ENCODE measurements around the gene C19orf67. TPM values are rescaled to one million over a fixed set of nuclear protein-coding genes. Genes with fewer than 3 reads are reported as not detected.

C19orf67 gene
- total and polyA plus RNA-seq, 8 donors, result 0.16 to 0.21 (median 0.19) TPM; not detected in 5

GRCh38 chr19:14116918-14117578 lies 31.5 kb upstream of the C19orf67 start:
- intact Hi-C loops (cut with DNase I), result no loop called here
- no peak for TF ChIP-seq CTCF (IDR thresholded peaks at IDR 0.05)
- H3K36me3 ChIP-seq, result no peaks in the 10 kb centered on the region
- no peaks in the 10 kb centered on the region for H3K9me3 ChIP-seq
- H3K27ac ChIP-seq, result peak overlapping the region in 1 of 2 donors; percentile 88
- ATAC-seq (no peak), DNase-seq (peak in 2 of 4 donors; percentile 56 to 86)
- peak overlapping the region; percentile 74 to 87 for H3K4me3 ChIP-seq
- peaks cover 37 to 72% of the 10 kb centered on the region in 2 donors for H3K4me1 ChIP-seq
- no peaks in the 10 kb centered on the region for H3K27me3 ChIP-seq

- Histone ChIP-seq H3K4me3 (peak overlapping the region; percentile 74 to 87), H3K4me1 (peaks cover 37 to 75% of the 10 kb centered on the region in 2 donors), H3K27ac (peak overlapping the region in 1 of 2 donors; percentile 88), H3K27me3 (no peaks in the 10 kb centered on the region), H3K9me3 (no peaks in the 10 kb centered on the region), H3K36me3 (peaks cover 0 to under 1% of the 10 kb centered on the region in 2 donors)
- DNase-seq (no peak), ATAC-seq (no peak)
- intact Hi-C loops (cut with DNase I), result no loop called here
- no peak for TF ChIP-seq CTCF (IDR thresholded peaks at IDR 0.05)
Observed at GRCh38 chr19:14116525-14116917, 30.9 kb upstream of the C19orf67 start.

GRCh38 chr19:14115756-14116155 lies 30.2 kb upstream of the C19orf67 start:
- peak overlapping the region in 1 of 2 donors; percentile 88 for H3K27ac ChIP-seq

GRCh38 chr19:14114854-14115253 lies 29.3 kb upstream of the C19orf67 start:
- TF ChIP-seq CTCF (IDR thresholded peaks at IDR 0.05), result peak; percentile 27 to 75
- Histone ChIP-seq H3K27me3 (no peaks in the 10 kb centered on the region), H3K4me1 (peaks cover 37 to 69% of the 10 kb centered on the region in 2 donors), H3K36me3 (peaks cover 0 to 3% of the 10 kb centered on the region in 2 donors), H3K4me3 (peak overlapping the region in 1 of 2 donors; percentile 87), H3K27ac (peak overlapping the region; percentile 17 to 88), H3K9me3 (no peaks in the 10 kb centered on the region)
- intact Hi-C loops (cut with DNase I), result no loop called here
- ATAC-seq (no peak), DNase-seq (peak in 2 of 4 donors; percentile 56 to 88)

More at GRCh38 chr19:14115756-14116155, 30.2 kb upstream of the C19orf67 start:
- no peak for DNase-seq
- no peak for ATAC-seq
- TF ChIP-seq CTCF (IDR thresholded peaks at IDR 0.05), result no peak
- intact Hi-C loops (cut with DNase I), result no loop called here
- Histone ChIP-seq H3K27me3 (no peaks in the 10 kb centered on the region), H3K9me3 (no peaks in the 10 kb centered on the region), H3K4me1 (peaks cover 37 to 75% of the 10 kb centered on the region in 2 donors), H3K36me3 (peaks cover 0 to 3% of the 10 kb centered on the region in 2 donors), H3K4me3 (peak overlapping the region in 1 of 2 donors; percentile 87)

GRCh38 chr19:14114439-14114838 lies 28.9 kb upstream of the C19orf67 start:
- no peak for TF ChIP-seq CTCF (IDR thresholded peaks at IDR 0.05)
- DNase-seq (no peak), ATAC-seq (no peak)
- Histone ChIP-seq H3K4me3 (no peak overlapping the region), H3K27me3 (no peaks in the 10 kb centered on the region), H3K36me3 (peaks cover 0 to 3% of the 10 kb centered on the region in 2 donors), H3K9me3 (no peaks in the 10 kb centered on the region), H3K27ac (peak overlapping the region; percentile 17 to 88), H3K4me1 (peaks cover 37 to 64% of the 10 kb centered on the region in 2 donors)
- intact Hi-C loops (cut with DNase I), result no loop called here
